Left lung (tissue), 10 donors: ENCODE measurements around the gene SH3GL1. TPM values are rescaled to one million over a fixed set of nuclear protein-coding genes. Genes with fewer than 3 reads are reported as not detected.

ENCODE experiments used
- ATAC-seq: fragments of 200-7000 bp; cut with Tn5 transposase; one replicate; pipeline ENCODE4 v1.9.1; 2020; ENCODE audit warnings: moderate library complexity
- DNase-seq, 4 donors: peaks; one replicate each; pipeline ENCODE4 v3.0.0-alpha.2; 2013 to 2020
- H3K27ac ChIP-seq, 2 donors: fragments of 200-600 bp; sonication (generic) in 1 of 2; one replicate each; pipeline versions ENCODE4 v1.5.0 to v1.8.0; 2020 to 2021
- H3K27me3 ChIP-seq, 2 donors: fragments of 200-600 bp; sonication (generic) in 1 of 2; one replicate each; pipeline versions ENCODE4 v1.5.0 to v1.8.0; 2020 to 2021
- H3K36me3 ChIP-seq, 2 donors: fragments of 200-600 bp; sonication (generic) in 1 of 2; one replicate each; pipeline versions ENCODE4 v1.5.0 to v1.8.0; 2020 to 2021
- H3K4me1 ChIP-seq, 2 donors: fragments of 200-600 bp; one replicate each; pipeline ENCODE4 v1.8.0; 2021
- H3K4me3 ChIP-seq, 2 donors: fragments of 200-600 bp; sonication (generic) in 1 of 2; one replicate each; pipeline versions ENCODE4 v1.5.0 to v1.8.0; 2020 to 2021; ENCODE audit warnings: mild to moderate bottlenecking in 1 of 2
- H3K9me3 ChIP-seq, 2 donors: fragments of 200-600 bp; sonication (generic) in 1 of 2; one replicate each; pipeline versions ENCODE4 v1.5.0 to v1.8.0; 2020 to 2021
- CTCF ChIP-seq, 2 donors: fragments of 200-600 bp; sonication (generic) in 1 of 2; IDR thresholded peaks; one replicate each; pipeline versions ENCODE4 v1.5.0 to v1.8.0; 2021; ENCODE audit warnings: antibody characterized with exemption in 2 of 2
- intact Hi-C, 2 donors: fragments of 100-400 bp; cut with DNase I; formaldehyde crosslinking; loops; one replicate each; pipeline versions ENCODE4 v1.11.2 to v1.14.2; 2022
- polyA plus RNA-seq, 6 donors: library from polyadenylated mRNA; unstranded; fragments of 120-200 nt; gene quantifications; one replicate each; pipeline ENCODE4 v1.2.1, GENCODE V29; 2013; ENCODE audit not compliant: insufficient read length in 6 of 6
- total RNA-seq, 2 donors: library from RNA; stranded (reverse); fragmentation: NEBNext Ultra II Directional; extraction: Animal tissue kit (Norgen Biotek cat#: 25700); gene quantifications; one replicate each; pipeline ENCODE4 v1.2.1, GENCODE V29; 2021
- donor health status: DM: no; HTN: yes; CAD: no.
- donor health status: DM: no; HTN: no; CAD: no.

SH3GL1 gene
- total and polyA plus RNA-seq, 8 donors, result 64.6 to 119 (median 84.4) TPM

GRCh38 chr19:4448147-4448985, 48.0 kb upstream of the SH3GL1 start:
- Histone ChIP-seq H3K9me3 (no peaks in the 10 kb centered on the region), H3K27me3 (no peaks in the 10 kb centered on the region), H3K4me3 (no peak overlapping the region), H3K36me3 (peaks cover 0 to 100% of the 10 kb centered on the region in 2 donors), H3K4me1 (no peaks in the 10 kb centered on the region), H3K27ac (no peak overlapping the region)
- no peak for ATAC-seq
- intact Hi-C loops, result no loop called here
- no peak for DNase-seq
- no peak for TF ChIP-seq CTCF (IDR thresholded peaks at IDR 0.05)

GRCh38 chr19:4447327-4448146, 47.2 kb upstream of the SH3GL1 start:
- Histone ChIP-seq H3K27ac (no peak overlapping the region), H3K4me1 (no peaks in the 10 kb centered on the region), H3K36me3 (peaks cover 0 to 93% of the 10 kb centered on the region in 2 donors), H3K9me3 (no peaks in the 10 kb centered on the region), H3K4me3 (no peak overlapping the region), H3K27me3 (no peaks in the 10 kb centered on the region)
- intact Hi-C loops, result no loop called here
- TF ChIP-seq CTCF (IDR thresholded peaks at IDR 0.05), result no peak
- ATAC-seq (no peak), DNase-seq (no peak)

GRCh38 chr19:4446704-4447200, 46.4 kb upstream of the SH3GL1 start:
- TF ChIP-seq CTCF (IDR thresholded peaks at IDR 0.05), result no peak
- ATAC-seq (no peak), DNase-seq (no peak)
- Histone ChIP-seq H3K36me3 (peaks cover 0 to 85% of the 10 kb centered on the region in 2 donors), H3K4me1 (no peaks in the 10 kb centered on the region), H3K27me3 (no peaks in the 10 kb centered on the region), H3K9me3 (no peaks in the 10 kb centered on the region), H3K4me3 (no peak overlapping the region), H3K27ac (no peak overlapping the region)
- intact Hi-C loops, result no loop called here

GRCh38 chr19:4445963-4446703, 45.8 kb upstream of the SH3GL1 start:
- H3K27me3 ChIP-seq, result no peaks in the 10 kb centered on the region
- H3K27ac ChIP-seq, result no peak overlapping the region
- no peak overlapping the region for H3K4me3 ChIP-seq
- no peaks in the 10 kb centered on the region for H3K4me1 ChIP-seq
- ATAC-seq, result no peak
- DNase-seq, result no peak
- no peaks in the 10 kb centered on the region for H3K9me3 ChIP-seq
- peaks cover 0 to 79% of the 10 kb centered on the region in 2 donors for H3K36me3 ChIP-seq
- intact Hi-C loops, result no loop called here
- TF ChIP-seq CTCF (IDR thresholded peaks at IDR 0.05), result no peak
